Measurements from ENCODE around the gene ATP4B. TPM values are rescaled to one million over a fixed set of nuclear protein-coding genes. Genes with fewer than 3 reads are reported as not detected.

ATP4B gene
- polyA plus RNA-seq (2011; rRNA removed), result not detected in 2 replicates
- polyA plus RNA-seq (2012; cell fraction: cytosol; rRNA removed), result not detected in 2 replicates
- not detected in 2 replicates for polyA plus RNA-seq (2012; cell fraction: nucleus; rRNA removed)
- not detected in 3 replicates for polyA plus RNA-seq (2017; fragmentation: RNase III; extraction: RNeasy Plus Mini Kit Qiagen cat#74134 plus additional on column Dnase treatment)
- polyA minus RNA-seq (2011; rRNA and poly(A)+ RNA removed), result not detected in 2 replicates

GRCh38 chr13:113657851-113658741 is at the start of gene ATP4B:
TSS of gene ATP4B (minus strand) at chr13:113658198. CDS start at chr13:113658144, 54 bp downstream.
- Histone ChIP-seq H3K9me3 (peaks cover 8% of the 10 kb centered on the region), H3K4me3 (no peak within 1 kb of the TSS), H3K27ac (no peak within 1 kb of the TSS), H3K4me2 (no peak within 1 kb of the TSS), H3K4me1 (no peaks in the 10 kb centered on the region)
- ChIA-PET CTCF (no interaction called here), POLR2A (no interaction called here)
- ATAC-seq (no peak; a peak in 1 of 6 replicates), DNase-seq (ENCODE audit: low read depth in 1 of 2, low spot score in 1 of 2) (no peak), FAIRE-seq (no peak)
- WGBS (ENCODE audit: missing lambda C conversion rate), result 76% methylated on average over 14 of the region's 47 CpGs
- TF ChIP-seq JUN (IDR thresholded peaks at IDR 0.05) (no peak), CEBPB (IDR thresholded peaks at IDR 0.05) (no peak), ELK1 (IDR thresholded peaks at IDR 0.05; ENCODE audit: low read depth, low read length) (no peak), PHF8 (IDR thresholded peaks at IDR 0.05; ENCODE audit: borderline replicate concordance, low read depth) (no peak), KDM5A (IDR thresholded peaks at IDR 0.05) (no peak), MYC (IDR thresholded peaks at IDR 0.05; ENCODE audit: borderline replicate concordance, low read length) (no peak), HOXB5 (CRISPR knock-in tag; IDR thresholded peaks at IDR 0.05) (no peak), BHLHE40 (IDR thresholded peaks at IDR 0.05; ENCODE audit: low read depth, low read length) (no peak), KDM1A (IDR thresholded peaks at IDR 0.05; ENCODE audit: low read depth) (no peak), ZC3H11A (IDR thresholded peaks at IDR 0.05) (no peak), EP300 (IDR thresholded peaks at IDR 0.05) (no peak), CBX8 (IDR thresholded peaks at IDR 0.05) (no peak), E2F6 (IDR thresholded peaks at IDR 0.05; ENCODE audit: borderline replicate concordance, low read depth) (no peak), HEYL (CRISPR knock-in tag; IDR thresholded peaks at IDR 0.05) (no peak), CHD4 (IDR thresholded peaks at IDR 0.05; ENCODE audit: borderline replicate concordance) (no peak), JUNB (IDR thresholded peaks at IDR 0.05) (no peak), ZFP36 (IDR thresholded peaks at IDR 0.05; ENCODE audit: borderline replicate concordance, partially characterized antibody) (no peak)
- TF ChIP-seq, protein P1, sequence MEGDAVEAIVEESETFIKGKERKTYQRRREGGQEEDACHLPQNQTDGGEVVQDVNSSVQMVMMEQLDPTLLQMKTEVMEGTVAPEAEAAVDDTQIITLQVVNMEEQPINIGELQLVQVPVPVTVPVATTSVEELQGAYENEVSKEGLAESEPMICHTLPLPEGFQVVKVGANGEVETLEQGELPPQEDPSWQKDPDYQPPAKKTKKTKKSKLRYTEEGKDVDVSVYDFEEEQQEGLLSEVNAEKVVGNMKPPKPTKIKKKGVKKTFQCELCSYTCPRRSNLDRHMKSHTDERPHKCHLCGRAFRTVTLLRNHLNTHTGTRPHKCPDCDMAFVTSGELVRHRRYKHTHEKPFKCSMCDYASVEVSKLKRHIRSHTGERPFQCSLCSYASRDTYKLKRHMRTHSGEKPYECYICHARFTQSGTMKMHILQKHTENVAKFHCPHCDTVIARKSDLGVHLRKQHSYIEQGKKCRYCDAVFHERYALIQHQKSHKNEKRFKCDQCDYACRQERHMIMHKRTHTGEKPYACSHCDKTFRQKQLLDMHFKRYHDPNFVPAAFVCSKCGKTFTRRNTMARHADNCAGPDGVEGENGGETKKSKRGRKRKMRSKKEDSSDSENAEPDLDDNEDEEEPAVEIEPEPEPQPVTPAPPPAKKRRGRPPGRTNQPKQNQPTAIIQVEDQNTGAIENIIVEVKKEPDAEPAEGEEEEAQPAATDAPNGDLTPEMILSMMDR (IDR thresholded peaks at IDR 0.05), result no peak
- TF ChIP-seq, protein P2, sequence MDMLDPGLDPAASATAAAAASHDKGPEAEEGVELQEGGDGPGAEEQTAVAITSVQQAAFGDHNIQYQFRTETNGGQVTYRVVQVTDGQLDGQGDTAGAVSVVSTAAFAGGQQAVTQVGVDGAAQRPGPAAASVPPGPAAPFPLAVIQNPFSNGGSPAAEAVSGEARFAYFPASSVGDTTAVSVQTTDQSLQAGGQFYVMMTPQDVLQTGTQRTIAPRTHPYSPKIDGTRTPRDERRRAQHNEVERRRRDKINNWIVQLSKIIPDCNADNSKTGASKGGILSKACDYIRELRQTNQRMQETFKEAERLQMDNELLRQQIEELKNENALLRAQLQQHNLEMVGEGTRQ (IDR thresholded peaks at IDR 0.05), result no peak
- TF ChIP-seq, protein P3, sequence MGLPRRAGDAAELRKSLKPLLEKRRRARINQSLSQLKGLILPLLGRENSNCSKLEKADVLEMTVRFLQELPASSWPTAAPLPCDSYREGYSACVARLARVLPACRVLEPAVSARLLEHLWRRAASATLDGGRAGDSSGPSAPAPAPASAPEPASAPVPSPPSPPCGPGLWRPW (IDR thresholded peaks at IDR 0.05), result no peak
